HG03135 (cell line): ENCODE measurements around the gene AGAP1.

Experiments used
- ATAC-seq: cut with Tn5 transposase; IDR thresholded peaks from one replicate; pipeline ENCODE4 v1.9.1; 2021; ENCODE audit warnings: mild to moderate bottlenecking, moderate library complexity; ENCODE audit not compliant: unreplicated experiment

AGAP1 gene

DNA sequence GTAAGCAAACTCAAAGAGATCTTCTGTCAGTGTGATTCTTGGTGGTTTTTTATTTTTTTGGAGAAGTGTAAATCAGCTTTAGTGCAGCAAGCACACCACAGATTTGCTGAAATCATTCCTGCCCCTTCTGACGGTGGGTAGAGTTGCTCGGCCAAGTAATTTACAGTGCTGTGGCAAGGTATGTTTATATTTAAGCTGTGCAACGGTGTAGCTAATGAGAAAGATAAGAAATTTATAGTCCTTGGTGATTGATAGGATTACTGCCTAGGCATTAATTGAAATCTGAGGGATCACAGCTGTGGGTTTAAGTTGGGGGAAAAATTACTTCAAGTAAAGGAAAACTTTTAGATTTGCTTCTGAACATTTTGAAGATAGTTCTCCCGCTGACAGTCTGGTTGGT lies 286.6 kb downstream of the AGAP1 start:
- no peak for ATAC-seq

- no peak for ATAC-seq
These were observed 287.9 kb downstream of the AGAP1 start for GRCh38 chr2:235781775-235782174.

GRCh38 chr2:235784788-235785187 lies 290.9 kb downstream of the AGAP1 start:
- no peak for ATAC-seq

GRCh38 chr2:235789552-235789951 lies 295.7 kb downstream of the AGAP1 start:
- no peak for ATAC-seq

DNA sequence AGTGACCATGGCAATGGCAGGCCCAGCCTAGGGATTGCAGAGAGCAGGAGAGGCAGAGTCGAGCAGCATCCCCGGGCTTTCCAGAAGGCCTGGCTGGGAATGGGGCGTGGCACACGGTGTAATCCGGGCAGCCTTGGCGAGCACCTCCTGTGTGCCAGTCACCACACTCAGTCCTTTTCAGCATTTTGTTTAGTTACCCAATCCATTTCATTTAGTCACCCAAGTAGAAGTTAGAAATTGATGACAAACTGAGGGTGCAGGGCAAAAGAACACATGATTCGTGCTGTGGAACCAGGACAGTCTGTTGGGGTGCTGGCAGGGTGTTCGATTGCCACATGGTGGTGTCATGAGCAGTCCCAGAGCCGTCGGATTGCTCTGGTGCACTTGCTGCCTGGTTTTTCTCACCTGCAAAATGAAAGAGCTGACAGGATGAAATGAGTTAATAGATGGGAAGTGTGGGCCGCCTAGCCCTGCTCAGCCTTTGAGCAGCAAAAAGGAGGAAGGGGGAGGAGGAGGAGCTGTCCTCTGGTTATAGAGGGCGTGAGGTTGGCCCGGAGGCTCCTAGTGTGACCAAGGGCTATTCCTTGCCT lies 299.4 kb downstream of the AGAP1 start:
- no peak for ATAC-seq

GRCh38 chr2:235799281-235799680 lies 305.4 kb downstream of the AGAP1 start:
- ATAC-seq: no peak

DNA sequence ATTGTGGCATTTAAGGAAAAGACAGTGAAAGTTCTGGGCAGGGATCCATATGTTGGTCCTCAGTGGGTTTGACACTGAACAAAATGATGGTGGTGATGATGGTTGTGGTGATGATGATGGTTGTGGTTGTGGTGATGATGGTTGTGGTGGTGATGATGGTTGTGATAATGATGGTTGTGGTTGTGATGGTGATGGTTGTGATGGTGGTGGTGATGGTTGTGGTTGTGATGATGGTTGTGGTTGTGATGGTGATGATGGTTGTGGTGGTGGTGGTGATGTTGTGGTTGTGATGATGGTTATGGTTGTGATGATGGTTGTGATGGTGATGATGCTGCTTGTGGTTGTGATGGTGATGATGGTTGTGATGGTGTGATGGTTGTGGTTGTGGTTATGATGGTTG lies 308.7 kb downstream of the AGAP1 start:
- no peak for ATAC-seq

DNA sequence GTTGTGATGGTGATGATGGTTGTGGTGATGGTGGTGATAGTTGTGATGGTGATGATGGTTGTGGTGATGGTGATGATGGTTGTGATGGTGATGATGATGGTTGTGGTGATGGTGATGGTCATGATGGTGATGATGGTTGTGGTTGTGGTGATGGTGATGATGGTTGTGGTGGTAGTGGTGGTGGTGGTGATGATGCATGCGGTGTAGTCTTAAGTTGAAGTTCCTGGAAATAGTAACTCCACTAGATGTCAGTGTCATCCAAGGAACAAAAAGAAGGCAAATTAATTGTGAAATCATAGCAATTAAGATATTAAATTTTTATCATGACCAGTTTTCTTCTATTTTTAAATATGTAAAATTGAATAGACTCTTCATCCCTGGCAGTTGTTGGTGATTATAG lies 309.2 kb downstream of the AGAP1 start:
- ATAC-seq: no peak

DNA sequence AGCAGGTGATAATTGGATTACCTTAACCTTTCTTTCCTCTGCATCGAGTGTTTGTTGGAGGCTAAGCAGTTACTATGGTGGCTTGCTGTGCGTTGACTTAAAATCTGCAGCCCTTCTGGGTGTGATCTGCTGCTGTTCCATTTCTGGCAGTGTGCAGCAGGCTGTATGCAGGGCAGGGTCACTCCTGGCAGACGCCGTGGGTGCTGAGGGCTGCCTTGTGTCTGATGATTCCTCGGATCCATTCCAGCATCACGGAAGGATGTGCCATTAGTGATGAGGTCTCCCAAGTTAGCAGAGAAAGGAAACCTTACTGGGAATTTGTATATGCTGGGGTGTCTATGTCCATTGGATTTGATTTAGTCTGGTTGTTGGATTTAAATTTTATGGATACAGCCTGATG lies 310.8 kb downstream of the AGAP1 start:
- no peak for ATAC-seq

- no peak for ATAC-seq
These were observed 313.3 kb downstream of the AGAP1 start for GRCh38 chr2:235806986-235807750.

GRCh38 chr2:235808366-235808765 lies 314.5 kb downstream of the AGAP1 start:
- no peak for ATAC-seq

GRCh38 chr2:235810252-235810651 lies 316.4 kb downstream of the AGAP1 start:
- no peak for ATAC-seq

DNA sequence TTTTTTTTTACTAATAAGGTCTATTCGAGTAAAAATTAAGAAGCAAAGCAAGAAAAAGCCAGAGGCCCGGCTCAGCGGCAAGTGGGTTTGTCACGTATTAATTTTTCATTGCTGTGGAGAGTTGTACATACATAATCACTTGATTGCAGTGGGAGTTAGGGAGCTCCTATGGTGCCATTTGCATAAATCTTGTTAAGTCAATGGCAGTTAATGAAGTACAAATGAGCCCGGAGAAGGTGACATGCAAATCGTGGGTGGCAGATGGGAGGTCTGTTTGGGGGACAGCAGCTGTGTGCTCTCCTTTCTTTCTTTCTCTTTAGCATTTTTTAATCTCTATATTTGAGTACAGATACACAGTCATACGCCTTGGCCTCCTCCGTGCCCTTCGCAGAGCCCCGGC lies 317.0 kb downstream of the AGAP1 start:
- no peak for ATAC-seq

- no peak for ATAC-seq
These were observed 317.8 kb downstream of the AGAP1 start for GRCh38 chr2:235811446-235812184.

DNA sequence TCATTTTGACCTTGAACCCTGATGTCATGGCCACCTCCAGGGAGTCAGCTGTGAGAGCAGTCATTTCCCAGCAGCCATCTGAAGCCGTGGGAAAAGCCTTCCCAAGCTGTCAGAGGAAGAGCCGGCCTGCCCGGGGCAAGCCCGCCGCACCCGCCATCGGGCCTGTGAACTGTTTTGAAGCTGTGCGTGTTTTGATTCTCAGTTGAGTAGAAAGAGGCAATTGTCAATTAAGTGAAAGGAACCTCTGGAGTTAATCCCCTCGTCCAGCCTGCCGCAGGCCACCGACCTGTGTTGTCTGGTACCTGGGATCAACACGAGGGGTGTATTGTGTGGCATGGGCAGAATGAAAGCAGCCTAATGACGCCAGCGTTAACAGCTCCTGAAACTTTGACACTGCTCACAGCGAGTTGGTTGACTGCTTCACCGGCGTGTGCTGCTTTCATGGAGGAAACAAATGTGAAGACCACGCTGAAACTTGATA lies 318.4 kb downstream of the AGAP1 start:
- ATAC-seq: no peak

DNA sequence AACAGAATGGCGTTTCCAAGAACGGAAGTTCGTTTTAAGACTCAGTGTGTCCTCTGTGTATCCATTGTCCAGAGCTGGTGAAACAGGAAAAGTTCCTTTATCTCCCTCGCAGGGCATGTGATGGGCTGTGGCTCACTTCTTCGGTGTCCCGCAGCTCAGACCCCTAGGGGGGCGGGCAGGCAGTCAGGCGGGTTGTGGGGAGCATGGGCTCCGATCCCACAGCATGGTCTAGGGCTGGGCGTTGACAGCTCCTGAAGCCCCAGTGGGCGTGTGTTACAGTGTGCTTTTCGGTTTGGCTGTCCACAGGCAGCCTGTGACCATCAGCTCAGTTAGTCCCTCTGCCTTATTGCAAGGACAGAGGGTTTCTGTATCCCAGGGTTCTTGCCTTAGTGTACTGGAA lies 319.6 kb downstream of the AGAP1 start:
- no peak for ATAC-seq

DNA sequence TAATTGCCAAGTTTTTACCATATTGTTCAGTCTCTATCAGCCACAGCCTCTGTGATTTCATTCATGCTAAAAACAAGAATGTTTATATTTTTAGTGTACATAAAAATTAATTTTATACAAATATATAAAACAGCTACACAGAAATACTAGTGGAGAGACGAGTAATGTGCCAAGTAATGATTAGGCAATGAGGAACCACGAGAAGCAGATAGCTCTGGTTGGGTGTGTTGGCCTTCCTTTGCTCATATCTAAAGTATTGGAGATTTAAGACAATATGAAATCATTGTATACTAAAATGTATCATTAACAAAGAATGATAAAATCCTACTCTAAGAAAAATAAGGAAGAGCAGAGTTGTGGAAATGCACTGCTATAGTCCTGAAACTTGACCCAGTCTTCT lies 326.7 kb downstream of the AGAP1 start:
- no peak for ATAC-seq

GRCh38 chr2:235824331-235824730 lies 330.5 kb downstream of the AGAP1 start:
- no peak for ATAC-seq

DNA sequence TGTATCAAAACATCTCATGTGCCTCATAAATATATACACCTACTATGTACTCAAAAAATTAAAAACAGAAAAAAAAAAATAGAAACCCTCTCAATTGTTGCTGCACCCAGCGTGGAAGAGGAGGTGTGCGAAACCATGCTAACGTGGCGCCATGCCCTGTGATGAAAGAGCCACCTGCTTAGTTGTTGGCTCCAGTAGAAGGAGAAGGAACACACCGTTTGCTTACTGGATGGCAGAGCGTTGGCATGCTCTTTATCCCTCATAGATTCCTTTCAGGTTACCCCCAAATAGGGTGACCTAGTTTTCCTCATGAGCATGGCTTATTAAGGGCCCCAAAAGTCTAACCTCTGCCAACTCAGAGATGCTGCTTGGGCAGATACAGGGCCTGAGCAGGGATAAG lies 332.1 kb downstream of the AGAP1 start:
- no peak for ATAC-seq

DNA sequence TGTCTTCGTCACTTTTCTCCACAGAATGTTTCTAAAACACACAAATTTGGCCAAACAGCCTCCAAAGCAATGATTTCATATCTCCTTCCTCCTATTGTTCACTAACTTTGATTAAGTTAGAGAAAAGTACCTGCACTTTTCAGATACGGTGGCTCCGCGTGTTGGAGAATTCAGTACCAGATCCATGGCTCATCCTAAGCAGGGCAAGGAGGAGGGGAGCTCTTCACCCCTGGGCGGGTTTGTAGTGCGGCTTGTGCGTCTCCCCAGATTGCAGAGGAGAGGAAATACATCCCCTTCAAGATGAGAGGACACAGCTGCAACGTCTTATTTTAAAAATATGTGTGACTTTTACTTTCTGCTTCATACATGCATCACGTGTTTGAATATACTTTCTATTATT lies 333.0 kb downstream of the AGAP1 start:
- no peak for ATAC-seq

DNA sequence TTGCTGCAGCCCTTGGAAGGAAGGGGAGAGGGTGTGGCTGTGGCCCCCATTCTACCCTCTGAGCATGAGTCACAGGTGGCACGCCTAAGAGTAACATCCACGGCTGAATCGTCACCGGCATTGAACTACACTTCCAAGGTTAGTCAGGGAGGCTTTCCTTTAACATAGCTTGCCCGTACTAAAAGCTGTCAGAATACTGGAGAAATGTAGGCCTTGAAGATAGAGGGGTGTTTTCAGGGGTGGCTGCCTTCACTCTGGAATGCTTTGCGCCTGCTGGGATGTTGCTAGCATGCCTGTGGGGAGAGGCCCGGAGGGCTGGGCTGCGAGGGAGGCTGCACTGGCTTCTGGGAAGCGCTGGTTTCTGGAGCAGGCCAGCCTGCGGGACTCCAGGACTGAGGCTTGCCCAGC lies 333.7 kb downstream of the AGAP1 start:
- ATAC-seq: no peak

DNA sequence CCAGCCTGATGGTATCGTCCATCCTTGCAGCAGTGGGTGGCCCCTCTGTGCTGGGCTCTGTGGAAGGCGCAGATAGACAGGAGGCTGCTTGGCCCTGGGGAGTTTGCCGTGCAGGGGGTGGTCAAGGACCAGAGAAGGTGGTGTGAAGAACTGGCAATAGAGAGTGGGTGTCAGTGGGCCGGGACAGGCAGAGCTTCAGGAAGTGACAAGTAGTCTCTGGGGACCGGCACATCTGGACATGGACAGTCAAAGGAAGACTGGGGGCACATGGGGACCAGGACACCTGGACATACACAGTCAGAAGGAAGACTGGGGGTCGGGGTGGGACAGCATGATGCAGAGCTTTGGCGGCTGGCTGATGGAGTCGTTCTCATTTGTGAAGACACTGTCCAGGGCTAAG lies 335.9 kb downstream of the AGAP1 start:
- no peak for ATAC-seq
